ENCODE measurements around the gene RNPS1.
A peak's percentile ranks its signal among the peaks of the same experiment; 100 is the strongest.
"Not testable (repeated sequence)": the region's sequence is repeated elsewhere in the genome, so short reads cannot be mapped to it uniquely, and the experiment has no call there.

Gene RNPS1

DNA sequence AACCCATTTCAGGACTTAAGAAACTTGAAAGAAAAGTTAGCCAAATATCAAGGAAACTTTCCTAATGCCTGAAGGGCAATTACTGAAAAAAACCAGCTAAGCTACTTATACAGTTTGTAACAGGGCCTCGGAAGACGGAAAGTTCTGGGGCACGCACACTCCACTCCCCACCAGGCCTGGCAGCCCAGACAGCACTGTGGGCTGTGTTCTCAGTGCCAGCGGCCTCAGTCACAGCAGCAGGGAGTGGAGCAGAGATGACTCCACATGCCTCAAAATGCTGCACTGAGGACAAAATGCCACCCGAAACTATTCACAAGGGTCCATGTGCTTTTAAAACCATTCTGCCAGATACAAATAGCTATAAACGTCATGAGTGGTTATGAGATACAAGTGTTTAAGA lies 10.2 kb downstream of the RNPS1 start:
- no peak for DNase-seq (ENCODE audit: low spot score)

DNA sequence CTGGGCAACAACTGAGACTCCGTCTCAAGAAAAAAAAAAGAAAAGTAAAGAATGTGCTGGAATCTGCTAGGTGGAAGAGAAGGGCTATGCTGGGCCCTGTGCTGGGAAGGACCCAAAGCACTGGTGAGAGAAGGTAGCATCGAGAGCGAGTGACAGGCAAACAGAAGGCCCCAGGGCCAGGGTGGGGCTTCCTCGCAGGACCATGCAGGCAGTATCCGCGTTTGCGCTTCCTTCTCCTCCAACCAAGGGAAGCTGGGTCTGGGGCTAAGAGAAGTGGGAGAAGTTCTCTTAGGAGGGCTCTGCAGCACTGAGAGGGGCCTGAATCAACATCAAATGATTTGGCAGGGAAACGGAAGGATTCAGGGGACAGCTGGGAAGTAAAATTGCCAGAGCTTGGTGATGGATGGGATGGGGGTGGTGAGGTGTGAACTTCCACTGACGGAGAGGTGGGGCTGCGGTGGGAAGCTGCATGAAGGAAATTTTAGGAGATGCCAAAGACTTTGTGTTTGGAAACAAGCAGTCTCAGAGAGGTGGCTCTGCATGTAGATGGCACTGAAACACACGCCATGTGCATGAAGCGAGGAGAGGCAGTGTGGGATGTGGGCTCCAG lies 11.3 kb downstream of the RNPS1 start:
- no peak for DNase-seq (ENCODE audit: low spot score)

- DNase-seq (ENCODE audit: low spot score) = no peak
Observed at GRCh38 chr16:2253293-2253692, 14.6 kb downstream of the RNPS1 start.

GRCh38 chr16:2252806-2253148 lies 15.1 kb downstream of the RNPS1 start:
- peak; percentile 42 for DNase-seq (ENCODE audit: low spot score)

- DNase-seq (ENCODE audit: low spot score) = peak; percentile 97
Observed at GRCh38 chr16:2251296-2252111, 16.4 kb downstream of the RNPS1 start, which contains the start of gene ECI1. ECI1 (minus strand) TSS chr16:2251587; CDS start chr16:2251566, 21 bp downstream.

- DNase-seq (ENCODE audit: low spot score) = peak; percentile 57
Observed at GRCh38 chr16:2250652-2251295, 17.2 kb downstream of the RNPS1 start.

- DNase-seq (ENCODE audit: low spot score) = no peak
Observed at GRCh38 chr16:2246301-2246885, 21.5 kb downstream of the RNPS1 start.

GRCh38 chr16:2244926-2245795 lies 22.8 kb downstream of the RNPS1 start:
- DNase-seq (ENCODE audit: low spot score) = no peak

DNA sequence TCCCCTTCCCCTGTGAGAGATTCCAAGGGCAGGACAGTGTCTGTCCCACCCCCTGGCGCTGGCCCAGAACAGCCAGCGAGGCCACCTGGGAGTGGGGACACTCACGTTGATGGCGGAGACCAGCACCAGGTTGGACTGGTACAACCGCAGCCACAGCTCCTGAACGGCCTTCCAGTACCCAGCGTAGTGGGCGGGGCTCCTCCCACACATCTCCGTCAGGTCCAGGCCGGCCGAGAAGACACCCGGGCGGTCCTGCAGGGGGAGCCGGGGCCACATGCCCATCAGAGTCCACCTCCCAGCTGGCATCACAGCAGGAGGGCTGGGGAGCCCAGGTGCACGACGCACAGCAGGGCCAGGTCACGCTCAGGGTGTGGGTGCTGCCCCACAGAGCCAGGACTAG lies 23.6 kb downstream of the RNPS1 start:
- no peak for DNase-seq (ENCODE audit: low spot score)

GRCh38 chr16:2243781-2244180 lies 24.1 kb downstream of the RNPS1 start:
- DNase-seq (ENCODE audit: low spot score) = no peak

DNA sequence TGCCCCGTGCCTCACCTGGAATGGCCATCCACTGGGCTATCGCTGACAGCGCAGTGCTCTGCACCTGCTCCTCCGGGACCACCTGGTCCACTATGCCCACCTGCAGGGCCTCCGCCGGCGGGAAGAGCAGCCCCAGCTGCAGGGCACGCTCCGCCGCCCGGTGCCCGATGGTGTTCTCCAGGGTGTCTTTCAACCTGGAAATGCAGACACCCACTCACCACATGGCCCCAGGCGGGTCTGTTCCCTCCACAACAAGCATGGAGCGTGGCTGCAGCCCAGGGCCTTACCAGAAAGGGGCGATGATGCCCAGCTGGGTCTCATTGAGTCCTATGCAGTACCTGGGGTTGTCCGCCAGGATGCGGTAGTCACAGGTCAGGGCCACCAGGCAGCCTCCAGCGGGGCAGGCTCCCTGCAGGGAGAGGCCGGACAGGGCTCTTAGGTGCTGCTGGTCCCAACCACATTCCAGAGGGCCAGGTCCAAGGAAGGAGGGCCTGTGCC lies 24.8 kb downstream of the RNPS1 start:
- no peak for DNase-seq (ENCODE audit: low spot score)

- DNase-seq (ENCODE audit: low spot score) = no peak
Observed at GRCh38 chr16:2242598-2242997, 25.3 kb downstream of the RNPS1 start.

GRCh38 chr16:2240331-2240730 lies 27.6 kb downstream of the RNPS1 start:
- not testable (repeated sequence) for DNase-seq (ENCODE audit: low spot score)

DNA sequence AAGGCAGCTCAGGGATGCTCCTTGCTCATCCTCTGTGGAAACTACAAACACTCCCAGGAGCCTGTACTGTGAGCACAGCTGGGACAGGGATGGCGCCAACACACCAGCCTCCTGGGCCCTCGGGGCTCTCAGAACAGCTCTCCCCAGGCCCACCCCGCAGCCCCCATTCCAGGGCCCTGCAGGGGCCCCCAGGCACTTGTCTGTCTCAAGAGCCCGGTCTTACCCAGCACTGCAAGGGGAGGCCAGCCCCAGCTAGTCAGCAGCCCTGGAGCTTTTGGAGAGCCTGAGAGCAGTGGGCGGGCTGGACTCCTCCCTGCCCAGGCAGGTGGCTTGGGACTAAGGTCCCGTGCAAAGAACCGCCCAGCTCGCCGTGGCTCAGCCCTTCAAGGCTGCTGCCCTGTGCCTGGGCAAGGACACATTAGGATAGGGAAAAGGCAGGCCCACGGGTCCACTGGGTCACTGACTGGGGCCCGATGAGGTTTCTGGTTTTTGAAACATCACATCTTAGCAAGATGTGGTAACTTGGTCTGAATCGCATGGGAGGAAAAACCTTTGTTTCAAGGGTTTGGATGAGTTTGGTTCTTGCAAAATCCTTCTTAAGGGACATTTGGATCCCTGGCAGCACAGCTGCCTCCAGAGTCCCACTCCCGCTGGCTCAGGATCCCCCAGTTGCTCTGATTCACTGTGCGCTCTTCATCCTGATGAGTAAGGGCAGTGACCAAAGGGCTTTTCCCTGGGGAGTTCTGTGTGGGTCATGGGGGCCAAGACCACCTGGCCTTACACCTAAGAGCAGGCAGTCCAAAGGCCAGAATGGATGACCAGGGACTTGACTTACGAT lies 28.9 kb downstream of the RNPS1 start:
- DNase-seq (ENCODE audit: low spot score) = no peak

DNA sequence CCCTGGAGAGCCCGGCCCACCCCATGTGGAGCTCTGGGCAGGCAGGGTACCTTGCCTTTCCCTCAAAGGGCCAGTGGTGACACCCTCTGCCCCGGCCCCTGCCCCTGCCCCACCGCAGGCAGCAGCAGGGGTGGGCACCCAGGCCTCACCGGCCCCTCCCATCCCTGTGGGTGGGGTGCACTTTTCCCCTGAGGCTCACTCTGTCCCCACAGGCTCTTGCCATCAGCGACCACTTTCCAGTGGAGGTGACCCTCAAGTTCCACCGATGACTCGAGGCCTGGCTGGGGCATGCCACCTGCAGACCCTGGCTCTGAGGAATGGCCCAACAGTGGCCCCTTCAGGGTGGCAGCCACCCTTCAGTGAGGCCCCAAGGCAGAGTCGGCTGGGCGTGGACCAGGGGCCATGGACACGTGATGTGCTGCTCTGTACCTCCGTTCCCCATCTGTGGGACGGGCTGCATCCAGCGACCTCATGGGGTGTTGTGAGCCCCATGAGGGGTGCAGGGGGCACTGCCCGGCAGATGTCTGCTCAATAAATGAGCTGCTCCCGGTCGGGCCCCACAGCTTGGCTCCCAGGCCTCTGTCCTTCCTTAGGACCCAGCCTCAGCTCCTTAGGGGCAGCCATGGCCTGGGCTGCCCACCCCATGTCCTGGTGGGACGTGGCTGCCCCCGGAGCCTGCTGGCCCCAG lies 29.6 kb downstream of the RNPS1 start:
- DNase-seq (ENCODE audit: low spot score) = no peak

- no peak for DNase-seq (ENCODE audit: low spot score)
Observed at GRCh38 chr16:2237493-2238149, 30.3 kb downstream of the RNPS1 start.

DNA sequence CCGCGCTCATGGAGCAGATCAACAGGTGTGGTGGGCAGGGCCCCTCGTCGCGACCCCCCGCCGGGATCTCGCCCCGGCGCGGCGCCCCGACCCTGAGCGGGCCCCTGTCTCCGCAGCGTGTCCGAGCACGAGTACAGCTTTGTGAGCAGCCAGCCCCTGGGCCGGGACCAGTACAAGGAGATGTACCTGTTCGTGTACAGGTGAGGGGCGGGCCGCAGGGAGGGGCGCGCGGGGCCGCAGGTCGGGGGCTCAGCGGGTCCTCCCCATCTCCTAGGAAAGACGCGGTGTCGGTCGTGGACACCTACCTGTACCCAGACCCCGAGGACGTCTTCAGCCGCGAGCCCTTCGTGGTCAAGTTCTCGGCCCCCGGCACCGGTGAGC lies 30.8 kb downstream of the RNPS1 start:
- DNase-seq (ENCODE audit: low spot score) = no peak

DNA sequence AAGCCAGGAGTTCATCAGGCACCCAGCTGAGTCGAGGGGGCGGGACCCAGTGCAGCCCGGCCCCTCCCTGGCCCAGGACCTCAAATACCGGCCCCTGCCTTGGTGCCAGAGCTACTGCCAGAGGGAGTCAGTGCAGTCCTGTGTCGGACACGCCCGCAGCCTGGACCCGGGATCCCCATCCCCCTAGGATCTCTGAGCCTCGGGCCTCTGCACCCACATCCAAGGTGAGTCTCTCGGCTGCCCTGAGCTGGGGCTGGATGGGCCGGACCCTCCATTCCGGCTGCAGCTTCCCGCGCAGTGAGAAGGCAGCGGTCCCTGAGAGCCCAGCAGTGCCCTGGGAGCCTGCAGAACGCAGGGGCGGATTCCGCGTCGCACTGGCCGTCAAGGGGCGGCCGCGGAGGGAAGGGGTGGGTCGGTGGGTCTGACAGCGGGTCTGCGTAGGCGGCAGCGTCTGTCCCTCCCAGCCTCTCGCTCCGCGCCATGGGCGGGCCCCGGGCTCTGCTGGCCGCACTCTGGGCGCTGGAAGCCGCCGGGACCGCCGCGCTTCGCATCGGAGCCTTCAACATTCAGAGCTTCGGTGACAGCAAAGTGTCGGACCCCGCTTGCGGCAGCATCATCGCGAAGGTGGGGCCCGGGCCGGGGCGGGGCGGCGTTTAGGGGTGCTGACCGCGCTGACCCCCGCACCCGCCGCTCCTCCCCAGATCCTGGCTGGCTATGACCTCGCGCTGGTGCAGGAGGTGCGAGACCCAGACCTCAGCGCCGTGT lies 31.4 kb downstream of the RNPS1 start, which contains the start of gene DNASE1L2:
DNASE1L2 (plus strand) TSS at position 108 of the 765 bp plus-strand sequence; CDS start at position 481, 373 bp downstream.
- no peak for DNase-seq (ENCODE audit: low spot score)

All from kidney tubule cell (primary cell).